ENCODE results near the gene SLC8A2. TPM values are rescaled to one million over a fixed set of nuclear protein-coding genes. Genes with fewer than 3 reads are reported as not detected.

SLC8A2 gene
- total RNA-seq, 1 donor from 2014 or later: not detected

DNA sequence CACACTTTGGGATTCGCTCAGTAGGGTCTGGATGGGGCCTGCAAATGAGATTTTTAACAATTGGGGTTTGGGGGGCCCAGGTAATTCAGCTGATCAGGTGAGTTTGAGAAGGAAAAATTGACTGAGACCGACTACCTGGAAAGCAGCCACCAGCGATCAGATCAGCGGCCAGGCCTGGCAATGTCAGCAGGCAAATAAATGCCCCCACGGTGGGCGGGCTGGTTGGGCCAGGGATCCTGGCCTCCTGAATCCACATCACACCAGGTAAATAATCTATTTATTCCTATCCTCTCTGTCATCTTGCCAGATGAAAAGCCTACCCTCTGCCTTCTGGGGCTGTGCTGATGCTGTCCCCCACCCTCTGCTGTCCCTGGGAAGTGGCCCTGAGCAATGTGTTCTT is 33.8 kb upstream of the SLC8A2 start:
- no peak for DNase-seq (ENCODE audit: low read depth in 2 of 2)

DNA sequence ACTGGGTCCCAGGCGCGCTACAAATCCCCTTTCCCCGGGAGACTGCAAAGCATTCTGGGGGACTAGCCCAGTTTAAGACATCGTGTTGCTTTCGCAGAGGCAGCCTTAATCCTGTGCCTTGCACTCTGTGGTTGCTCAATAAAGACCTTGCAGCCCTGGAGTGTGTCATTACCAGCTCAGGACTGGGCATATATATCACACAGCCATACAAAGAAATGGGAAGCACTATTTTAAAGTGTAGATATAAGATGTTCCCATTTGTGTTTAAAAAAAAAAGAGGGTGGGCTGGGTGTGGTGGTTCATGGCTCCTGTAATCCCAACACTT is 32.1 kb upstream of the SLC8A2 start:
- no peak for DNase-seq (ENCODE audit: low read depth in 2 of 2)

DNA sequence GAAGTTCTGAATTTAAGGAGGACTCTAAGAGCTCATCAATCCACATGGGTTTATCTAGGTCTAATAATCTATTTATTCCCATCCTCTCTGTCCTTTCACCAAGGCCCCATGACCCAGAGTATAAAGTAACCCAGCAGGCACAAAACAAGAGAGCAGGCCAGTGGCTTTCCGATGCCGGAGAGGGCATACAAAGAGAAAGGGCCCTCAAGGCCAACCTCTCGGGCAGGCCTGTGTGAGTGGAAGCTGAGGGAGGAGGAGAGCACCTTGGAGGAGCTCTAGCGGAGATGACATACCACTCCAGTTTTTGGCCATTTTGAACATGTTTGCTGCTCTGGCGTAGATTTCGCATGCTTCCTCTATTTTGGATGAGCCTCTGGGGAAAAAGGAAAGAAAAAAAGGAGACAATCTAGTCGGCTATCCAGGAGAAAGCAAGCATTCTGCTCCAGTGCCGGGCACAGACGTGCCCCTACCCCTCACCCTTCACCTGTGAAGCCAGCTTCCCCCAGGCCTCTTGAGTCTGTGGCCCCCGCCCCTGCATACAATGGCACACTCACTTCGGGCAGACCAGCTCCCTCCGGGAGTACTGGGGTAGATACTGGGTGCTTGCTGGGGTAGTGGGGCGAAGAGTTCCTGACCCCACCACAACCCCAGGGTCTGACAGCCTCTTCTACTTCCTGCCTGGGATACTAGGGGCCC is 31.6 kb upstream of the SLC8A2 start:
- no peak for DNase-seq (ENCODE audit: low read depth in 2 of 2)

DNA sequence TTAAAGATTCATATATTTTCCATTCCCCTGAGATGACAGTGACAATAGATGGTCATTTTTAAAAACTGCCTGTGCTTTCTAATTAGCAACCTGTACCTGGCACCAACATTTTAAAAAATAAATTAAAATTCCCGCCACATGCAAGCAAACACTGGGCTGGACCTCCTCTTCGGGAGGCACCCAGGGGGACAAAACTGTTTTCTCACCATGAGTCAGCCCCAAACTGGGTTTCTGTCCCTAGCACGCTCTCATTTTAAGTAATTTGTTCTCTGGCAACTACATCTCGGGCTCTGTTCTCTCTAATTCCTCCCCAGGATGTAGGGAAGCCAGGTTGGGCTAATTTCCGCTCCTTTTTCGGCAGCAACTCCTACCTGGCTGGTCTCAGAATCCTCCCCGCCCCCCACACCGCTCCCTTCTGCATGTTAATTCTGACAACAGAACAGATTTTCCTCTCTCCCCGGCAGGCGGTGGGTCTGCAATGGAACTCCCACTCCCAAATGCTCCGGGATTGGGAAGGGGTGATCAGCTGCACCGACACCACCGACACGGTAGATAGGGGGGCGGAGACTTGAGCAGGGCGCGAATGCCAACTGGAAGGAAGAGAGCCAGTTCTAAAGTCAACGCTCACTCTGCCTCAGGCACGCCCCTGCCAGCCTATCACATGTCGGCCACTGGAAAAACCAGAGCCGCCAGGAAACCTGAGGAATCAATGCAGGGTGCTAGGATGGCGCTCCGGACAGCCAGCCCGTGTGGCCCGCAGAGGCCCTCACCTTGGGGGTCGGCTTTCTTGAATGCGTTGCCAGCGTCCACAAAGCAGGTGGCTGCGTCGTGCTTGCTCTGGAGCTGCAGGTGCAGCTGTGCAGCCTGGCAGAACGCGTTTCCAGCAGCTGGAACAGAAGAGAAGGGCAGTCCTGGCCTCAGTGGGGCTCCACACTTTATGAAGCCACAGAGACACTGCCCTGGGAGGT is 28.5 kb upstream of the SLC8A2 start:
- no peak for DNase-seq (ENCODE audit: low read depth in 2 of 2)

DNA sequence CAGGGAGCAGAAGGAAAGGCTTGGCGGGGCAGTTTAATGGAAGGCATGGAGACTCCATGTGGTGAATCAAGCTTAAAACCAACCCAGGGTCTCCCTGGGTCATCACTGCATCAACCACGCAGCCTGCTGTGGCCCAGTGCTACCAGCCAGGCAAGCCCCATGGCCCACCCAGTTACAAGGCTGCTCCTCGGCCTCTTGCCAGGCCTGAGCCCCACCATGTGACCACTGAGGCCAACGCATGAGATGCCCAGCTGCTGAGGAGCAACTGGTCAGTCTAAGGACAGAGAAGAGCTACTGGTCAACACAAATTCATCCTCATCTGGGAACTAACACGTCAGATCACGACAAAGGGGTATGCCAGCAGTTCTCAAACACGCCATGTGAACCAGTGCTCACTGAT is 27.7 kb upstream of the SLC8A2 start:
- no peak for DNase-seq (ENCODE audit: low read depth in 2 of 2)

DNA sequence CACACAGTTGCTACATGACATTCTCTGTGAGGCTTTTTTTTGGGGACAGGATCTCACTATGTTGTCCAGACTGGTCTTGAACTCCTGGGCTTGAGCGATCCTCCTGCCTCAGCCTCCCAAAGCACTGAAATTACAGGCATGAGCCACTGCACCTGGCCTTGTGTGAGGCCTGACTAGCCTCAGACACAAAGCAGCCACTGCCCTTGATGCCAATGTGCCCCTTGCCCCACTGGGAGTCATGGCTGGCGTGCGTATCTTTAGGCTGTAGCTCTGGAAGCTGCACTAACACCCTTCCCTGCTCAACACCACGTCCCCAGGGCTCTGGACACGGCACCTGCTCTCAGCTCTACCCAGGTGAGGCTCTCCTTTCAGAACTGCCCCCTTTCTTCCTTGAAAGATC is 26.9 kb upstream of the SLC8A2 start:
- no peak for DNase-seq (ENCODE audit: low read depth in 2 of 2)

DNA sequence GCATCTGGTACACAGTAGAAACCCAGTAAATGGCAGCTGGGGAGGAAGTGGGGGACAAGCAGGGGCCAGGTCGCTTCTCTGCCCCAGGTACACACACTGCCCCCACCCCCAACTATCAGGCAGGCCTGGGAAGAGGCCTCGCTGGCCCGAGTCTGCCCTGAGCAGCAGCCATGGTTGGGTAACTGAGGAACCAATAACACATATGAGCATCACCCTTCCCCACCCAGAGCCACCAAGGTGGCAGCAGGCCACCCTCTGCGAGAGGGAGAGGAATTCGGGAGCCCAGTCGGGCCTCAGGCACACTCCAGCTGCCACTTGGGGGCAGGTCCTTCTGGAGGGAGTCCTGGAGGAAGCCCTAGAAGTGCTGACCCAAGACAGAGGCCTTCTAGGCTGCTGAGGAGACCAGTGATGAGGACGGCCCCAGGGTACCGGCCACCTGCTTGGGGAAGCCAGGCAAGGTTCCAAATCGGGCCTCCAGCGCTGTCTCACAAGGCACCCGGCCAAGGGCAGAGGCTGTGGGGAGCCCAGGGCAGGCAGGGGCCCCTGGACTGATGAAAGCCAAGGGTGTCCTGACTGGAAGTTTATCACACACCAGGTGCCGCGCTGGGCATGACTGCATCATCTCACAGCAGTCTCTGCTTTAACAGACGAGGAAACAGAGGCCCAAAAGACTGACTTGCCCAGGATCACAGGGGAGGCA is 26.3 kb upstream of the SLC8A2 start:
- DNase-seq (ENCODE audit: low read depth in 2 of 2): no peak

DNA sequence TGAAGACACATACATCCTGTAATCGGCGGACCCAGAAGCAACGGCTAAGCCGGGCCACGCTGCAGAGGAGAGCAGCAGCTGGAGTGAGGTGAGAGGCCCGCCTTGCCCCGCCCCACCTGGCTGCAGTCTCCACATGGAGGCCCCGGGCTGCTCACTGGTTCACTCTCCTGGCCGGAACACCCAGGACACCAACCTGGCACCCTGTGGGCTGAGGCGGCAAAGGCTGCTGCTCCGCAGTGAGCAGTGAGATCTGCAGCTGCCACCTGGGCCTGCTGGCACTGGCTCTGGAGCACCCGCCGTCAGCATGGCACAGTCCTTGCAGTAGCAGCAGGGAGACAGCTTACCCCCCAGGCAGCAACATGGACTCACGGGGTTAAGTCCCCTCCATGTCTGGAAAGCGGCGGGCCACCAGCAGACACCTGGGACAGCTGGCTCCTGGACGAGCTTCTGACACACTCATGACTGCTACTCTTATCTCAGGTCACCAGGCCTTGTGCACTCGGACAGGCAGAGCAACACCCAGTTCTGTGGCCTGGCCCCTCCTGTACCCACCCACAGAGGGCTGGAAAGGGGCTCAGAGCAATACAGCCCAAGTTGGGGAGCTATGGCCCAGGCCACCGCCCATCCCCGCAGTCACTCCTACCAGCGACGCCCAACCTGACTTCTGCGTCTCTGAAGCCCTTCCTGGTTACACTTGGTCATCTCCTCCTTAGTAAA is 25.5 kb upstream of the SLC8A2 start:
- no peak for DNase-seq (ENCODE audit: low read depth in 2 of 2)

DNA sequence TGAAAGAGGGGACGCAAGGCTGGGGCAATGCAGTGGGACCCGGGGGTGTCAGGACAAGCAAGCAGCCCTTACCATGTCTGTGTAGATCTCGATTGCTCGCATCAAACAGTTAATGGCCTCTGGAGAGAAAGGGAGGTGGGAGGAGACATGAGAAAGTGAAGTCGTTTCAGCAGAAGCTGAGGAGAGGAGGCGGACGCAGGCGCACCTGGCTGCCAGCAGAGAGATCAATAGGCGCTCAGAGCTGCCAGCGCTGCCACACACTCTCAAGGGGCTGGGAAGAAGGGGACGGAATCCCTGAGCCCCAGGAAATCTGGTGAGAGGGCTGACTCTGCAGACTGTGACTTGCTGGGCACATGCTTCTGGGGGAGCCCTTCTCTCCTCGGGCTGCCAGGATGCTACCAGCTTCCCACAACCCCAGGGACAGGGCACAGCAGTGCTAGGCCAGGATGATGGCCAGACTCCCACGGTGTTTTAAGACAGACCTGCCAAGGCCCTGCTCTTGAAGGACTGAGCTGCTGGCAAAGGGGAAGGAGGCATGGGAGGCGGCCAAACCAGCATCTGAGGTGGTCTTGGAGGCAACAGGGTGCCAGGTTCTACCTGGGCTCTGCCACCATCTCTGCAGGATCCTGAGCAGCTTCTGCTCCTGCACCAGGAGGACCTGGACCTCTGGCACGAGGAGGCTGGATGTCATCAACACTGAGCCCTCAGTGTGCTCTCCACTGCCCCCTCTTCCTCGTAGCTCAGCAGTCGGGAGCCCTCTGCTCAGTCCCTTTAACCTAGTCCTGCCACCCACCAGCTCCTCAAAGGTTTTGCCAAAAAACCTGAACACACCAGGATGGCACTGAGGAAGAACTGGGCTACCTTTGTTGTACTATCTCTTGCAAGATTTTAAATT is 24.0 kb upstream of the SLC8A2 start:
- DNase-seq (ENCODE audit: low read depth in 2 of 2): no peak

DNA sequence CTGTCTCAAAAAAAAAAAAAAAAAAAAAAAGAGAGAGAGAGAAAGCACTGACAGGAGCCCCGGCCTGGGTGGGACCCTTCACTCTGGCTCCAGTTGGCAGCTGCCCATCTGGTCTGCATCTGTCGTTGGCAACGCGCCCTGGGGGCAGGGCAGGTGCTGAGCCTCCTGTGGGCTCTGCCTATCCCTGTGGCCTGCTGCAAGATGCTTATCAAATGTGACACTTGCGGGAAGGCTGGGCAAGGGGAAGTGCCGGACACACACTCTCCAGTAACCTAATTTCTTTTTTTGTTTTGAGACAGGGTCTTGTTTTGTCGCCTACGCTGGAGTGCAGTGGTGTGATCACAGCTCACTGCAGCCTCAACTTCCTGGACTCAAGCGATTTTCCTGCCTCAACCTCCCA is 23.0 kb upstream of the SLC8A2 start:
- no peak for DNase-seq (ENCODE audit: low read depth in 2 of 2)

DNA sequence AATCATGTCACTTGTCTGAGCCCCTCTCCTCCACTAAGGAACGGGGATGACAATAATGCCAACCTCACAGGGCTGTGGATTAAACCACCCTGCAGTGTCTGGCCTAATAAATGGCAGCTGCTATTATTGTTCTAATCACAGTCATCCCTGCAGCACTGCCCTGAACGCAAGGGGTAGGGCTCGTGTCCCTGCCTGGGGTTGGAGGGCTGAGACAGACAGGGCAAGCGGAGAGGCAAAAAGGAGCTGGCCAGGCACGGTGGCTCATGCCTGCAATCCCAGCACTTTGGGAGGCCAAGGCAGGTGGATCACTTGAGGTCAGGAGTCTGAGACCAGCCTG is 22.5 kb upstream of the SLC8A2 start:
- DNase-seq (ENCODE audit: low read depth in 2 of 2): no peak

DNA sequence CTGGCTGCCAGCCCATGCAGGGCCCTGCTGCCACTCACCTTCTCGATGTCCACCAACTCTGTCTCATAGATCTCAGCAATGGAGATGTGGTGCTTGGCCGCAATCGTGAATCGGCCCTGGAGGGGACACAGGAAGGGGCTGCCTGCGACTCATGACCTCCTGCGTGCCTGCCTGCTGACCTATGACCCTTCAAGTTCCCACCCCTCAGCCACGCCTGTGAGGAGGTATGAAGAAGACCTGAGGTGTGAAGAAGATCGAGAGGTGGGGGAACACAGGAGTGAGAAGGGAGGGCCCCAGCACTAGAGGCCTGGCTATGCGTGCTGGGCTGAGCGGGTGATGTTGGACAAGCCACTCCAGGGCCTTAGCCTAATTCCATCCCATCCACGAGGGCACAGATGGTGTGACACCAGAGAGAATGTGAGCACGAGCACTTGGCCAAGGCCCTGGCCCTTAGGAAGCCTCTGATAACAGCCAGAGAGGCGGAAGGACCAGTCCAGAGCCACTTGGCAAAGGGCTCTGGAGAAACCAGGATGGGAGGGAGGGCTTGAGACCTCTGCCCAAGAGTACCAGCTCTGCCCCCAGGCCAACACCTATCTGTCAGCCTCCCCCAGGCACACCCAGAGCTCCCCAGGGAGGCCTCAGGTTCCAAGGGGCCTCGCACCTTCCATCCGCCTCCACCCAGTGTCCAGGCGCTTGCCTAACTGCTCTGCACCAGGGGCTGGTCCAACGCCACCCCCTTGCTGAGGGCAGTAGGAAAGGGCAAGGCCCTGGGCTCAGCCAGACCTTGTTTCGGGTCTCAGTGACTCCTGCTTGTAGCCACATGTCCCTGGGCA is 21.9 kb upstream of the SLC8A2 start:
- no peak for DNase-seq (ENCODE audit: low read depth in 2 of 2)

DNA sequence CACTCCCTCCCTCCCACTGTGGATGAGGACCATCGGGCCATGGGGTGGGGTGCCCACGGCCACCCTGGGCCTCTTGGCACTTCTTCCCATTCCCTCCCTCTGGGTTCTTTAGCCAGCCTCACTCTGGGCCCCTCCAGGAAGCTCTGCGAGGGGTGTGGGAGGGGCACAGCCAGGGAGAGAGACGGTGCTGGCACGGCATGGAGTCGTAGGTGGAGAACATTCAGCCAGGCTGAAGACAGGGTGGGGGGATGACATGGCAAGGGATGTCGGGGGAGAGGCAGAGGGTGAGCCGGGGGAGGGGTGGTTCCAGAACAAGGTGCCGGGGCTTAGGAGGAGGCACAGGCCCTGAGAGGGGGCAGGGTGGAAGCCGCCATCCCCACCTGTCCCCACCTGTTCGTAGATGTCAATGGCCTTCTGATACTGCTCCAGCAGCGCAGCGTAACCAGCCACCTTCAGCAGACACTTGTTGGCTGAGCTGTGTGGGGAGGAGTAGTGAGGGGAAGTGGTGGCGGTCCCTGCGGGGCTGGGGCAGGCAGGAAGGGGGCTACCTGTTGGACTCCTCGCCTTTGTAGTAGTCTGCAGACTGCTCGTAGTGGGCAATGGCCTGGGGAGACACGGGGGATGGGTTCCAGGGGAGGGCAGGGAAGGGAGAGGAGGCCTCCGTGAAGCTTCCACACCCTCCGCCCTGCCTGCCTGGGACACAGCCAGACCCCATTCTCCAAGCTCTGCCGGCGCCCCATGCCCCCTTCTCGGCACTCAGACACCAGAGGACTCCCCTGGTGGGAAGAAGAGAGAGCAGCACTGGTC is 21.1 kb upstream of the SLC8A2 start:
- no peak for DNase-seq (ENCODE audit: low read depth in 2 of 2)

DNA sequence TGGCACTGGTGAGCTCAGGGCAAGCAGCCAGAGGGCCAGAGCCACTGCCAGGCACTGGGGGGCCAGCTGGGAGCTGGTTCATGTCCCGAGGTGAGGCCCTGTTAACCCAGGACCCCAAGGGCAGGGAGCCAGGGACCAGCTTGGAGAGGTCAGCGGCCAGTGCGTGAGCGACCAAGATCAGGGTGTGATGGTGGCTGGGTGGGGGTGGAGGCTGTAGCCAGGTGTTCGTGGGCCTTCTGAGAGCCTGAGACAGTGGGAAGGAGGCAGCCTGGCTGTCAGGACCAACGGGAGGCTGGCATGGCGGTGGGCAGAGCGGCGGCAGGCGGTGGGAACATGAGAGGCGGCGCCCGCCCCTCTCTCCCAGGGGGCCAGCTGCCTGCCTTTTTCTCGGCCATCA is 20.4 kb upstream of the SLC8A2 start:
- no peak for DNase-seq (ENCODE audit: low read depth in 2 of 2)

DNA sequence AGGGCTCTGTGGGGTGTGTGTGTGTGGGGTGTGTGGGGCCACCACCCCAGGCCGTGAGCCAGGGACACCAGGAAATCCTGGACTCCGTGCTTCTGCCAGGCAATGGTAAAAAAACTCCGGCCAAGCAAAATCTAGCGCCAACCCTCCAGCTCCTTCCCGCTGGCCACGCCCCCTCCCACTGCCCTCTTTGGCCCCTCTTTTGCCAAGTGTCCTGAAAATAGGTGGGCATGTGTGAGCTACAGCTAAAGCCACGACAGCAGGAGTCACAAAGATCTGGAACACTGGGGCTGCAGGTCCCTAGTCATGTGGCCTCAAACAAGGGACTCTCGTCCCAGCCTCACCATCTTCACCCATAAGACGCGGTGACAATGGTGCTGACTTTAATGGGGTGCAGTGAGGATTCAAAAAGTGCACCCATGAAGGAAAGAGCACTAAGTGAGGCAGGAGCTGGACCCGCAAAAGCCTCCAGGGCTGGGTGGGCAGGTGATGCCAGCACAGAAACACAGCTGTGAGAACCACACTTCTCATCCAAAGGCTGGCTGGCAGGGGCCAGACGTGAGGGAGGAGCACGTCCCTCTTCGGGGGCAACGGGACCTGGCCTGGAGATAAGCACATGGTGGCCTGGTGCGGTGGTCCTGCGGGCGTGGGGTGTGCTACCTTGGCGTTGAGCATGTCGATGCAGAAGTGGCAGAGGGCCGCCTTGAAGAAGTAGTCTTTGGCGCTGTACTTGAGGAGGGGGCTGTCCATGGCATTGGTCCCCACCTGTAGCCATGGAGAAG is 19.9 kb upstream of the SLC8A2 start:
- no peak for DNase-seq (ENCODE audit: low read depth in 2 of 2)

DNA sequence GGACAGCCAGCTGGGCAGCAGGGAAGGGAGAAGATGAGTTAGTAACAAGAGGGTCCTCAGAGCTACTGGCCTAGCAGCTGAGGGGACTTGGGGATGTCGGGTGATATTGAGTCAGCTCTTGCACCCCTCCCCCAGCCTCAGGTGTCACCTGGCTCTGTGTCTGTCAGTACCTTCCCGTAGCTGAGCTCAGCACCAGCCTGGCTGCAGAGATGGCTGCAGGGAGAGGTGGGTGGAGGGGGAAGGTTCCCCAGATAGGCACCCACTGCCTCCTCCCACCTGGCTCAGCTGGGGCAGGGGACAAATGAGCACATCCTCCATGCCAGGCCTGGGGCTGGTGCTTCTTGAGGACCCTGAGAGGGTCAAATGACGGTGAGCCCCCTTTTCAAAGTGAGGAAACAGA is 19.2 kb upstream of the SLC8A2 start:
- DNase-seq (ENCODE audit: low read depth in 2 of 2): no peak

DNA sequence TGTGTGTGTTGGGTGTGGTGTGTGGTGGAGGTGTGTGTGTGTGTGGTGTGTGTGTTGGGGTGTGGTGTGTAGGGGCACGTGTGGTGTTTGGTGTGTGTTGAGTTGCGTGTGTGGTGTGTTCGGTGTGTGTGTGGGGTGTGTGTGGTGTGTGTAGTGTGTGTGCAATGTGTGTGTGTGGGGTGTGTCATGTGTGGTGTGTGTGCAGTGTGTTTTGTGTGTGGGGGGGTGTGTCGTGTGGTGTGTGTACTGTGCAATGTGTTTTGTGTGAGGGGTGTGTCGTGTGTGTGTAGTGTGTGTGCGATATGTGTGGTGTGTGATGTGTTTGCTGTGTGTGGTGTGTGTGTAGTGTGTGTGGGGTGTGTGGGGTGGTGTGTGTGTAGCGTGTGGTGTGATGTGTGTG is 18.3 kb upstream of the SLC8A2 start:
- no peak for DNase-seq (ENCODE audit: low read depth in 2 of 2)
